ENCODE measurements around the gene CENPS.

CENPS gene

DNA sequence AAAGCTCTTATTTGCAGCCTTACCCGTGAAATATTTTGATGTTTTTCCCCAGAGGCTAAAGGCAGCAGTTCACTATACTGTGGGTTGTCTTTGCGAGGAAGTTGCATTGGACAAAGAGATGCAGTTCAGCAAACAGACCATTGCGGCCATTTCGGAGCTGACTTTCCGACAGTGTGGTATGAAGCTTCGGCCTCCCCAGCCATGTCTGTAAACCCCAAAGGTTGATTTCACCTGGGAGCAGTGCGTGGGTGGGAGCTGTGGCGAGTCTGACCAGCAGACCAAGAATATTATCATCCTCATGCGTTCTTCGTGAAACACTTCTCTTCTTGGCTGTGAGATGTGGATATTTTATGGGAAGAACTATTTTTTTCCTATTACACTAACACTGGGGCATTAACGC, 3.6 kb downstream of the CENPS start:
- TF ChIP-seq, protein P1, sequence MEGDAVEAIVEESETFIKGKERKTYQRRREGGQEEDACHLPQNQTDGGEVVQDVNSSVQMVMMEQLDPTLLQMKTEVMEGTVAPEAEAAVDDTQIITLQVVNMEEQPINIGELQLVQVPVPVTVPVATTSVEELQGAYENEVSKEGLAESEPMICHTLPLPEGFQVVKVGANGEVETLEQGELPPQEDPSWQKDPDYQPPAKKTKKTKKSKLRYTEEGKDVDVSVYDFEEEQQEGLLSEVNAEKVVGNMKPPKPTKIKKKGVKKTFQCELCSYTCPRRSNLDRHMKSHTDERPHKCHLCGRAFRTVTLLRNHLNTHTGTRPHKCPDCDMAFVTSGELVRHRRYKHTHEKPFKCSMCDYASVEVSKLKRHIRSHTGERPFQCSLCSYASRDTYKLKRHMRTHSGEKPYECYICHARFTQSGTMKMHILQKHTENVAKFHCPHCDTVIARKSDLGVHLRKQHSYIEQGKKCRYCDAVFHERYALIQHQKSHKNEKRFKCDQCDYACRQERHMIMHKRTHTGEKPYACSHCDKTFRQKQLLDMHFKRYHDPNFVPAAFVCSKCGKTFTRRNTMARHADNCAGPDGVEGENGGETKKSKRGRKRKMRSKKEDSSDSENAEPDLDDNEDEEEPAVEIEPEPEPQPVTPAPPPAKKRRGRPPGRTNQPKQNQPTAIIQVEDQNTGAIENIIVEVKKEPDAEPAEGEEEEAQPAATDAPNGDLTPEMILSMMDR (conservative IDR thresholded peaks at IDR 0.05; ENCODE audit: low read length): no peak
- H3K4me3 ChIP-seq (ENCODE audit: low read length): no peak overlapping the region
- DNase-seq (ENCODE audit: low read depth): no peak

DNA sequence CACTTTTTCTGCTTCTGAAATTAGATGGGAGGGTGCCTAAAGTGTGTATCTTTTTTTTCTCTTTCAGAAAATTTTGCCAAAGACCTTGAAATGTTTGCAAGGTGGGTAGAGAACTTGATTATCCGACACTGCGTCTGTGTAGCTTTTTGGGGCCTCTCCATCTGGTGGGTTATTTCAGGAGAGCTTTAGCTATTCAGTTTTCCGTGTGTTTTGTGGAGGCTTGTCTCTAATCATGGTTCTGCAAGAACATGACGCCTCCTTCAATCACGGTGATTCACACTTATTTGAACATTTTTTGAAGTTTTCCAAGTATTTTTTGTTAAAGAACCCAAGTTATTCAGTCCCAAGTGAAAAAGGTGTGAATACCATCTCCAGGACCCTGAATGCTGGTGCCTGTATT, 4.4 kb downstream of the CENPS start:
- H3K4me3 ChIP-seq (ENCODE audit: low read length): no peak overlapping the region
- no peak for DNase-seq (ENCODE audit: low read depth)
- TF ChIP-seq, protein P1 (conservative IDR thresholded peaks at IDR 0.05; ENCODE audit: low read length): no peak

DNA sequence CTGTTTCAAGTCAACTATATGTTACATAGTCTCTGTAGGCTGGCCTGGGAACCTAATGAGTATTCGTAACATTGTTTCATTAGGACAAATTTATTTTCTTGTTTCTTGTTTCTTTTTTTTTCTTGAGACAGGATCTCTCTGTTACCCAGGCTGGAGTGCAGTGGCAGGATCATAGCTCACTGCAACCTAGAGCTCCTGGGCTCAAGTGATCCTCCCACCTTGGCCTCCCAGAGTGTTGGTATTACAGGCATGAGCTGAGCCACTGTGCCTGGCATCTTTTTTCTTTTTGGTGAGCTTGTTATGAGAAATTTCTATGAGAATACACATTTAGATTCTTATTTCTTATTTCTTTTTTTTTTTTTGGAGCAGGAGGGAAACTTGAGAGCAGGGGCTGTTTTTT, 6.8 kb downstream of the CENPS start:
- TF ChIP-seq, protein P1 (conservative IDR thresholded peaks at IDR 0.05; ENCODE audit: low read length): no peak
- no peak for DNase-seq (ENCODE audit: low read depth)
- H3K4me3 ChIP-seq (ENCODE audit: low read length): no peak overlapping the region

DNA sequence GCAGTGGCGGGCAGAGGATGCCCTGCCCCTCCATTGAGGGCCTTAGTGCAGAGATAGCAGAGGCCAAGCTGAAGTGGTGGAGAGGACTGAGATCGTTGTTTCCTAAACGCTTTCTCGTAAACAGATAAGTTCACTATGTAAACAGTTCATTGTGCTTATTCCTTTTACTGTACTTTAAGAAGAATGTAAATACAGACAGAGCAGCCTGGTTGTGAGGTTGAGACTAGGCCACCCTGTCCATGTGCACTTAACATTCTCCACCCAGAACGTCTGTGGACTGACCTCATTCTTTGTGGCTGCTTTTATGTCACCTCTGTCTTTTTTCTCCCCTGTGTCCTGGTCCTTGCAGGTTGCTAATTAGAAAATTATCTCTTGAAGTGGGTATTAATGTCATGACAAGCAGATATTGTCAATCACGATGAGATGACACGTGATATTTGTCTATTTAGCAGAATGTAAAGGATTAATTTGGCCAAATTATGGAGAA, 8.5 kb downstream of the CENPS start:
- TF ChIP-seq, protein P1 (conservative IDR thresholded peaks at IDR 0.05; ENCODE audit: low read length): no peak
- H3K4me3 ChIP-seq (ENCODE audit: low read length): no peak overlapping the region
- DNase-seq (ENCODE audit: low read depth): no peak

DNA sequence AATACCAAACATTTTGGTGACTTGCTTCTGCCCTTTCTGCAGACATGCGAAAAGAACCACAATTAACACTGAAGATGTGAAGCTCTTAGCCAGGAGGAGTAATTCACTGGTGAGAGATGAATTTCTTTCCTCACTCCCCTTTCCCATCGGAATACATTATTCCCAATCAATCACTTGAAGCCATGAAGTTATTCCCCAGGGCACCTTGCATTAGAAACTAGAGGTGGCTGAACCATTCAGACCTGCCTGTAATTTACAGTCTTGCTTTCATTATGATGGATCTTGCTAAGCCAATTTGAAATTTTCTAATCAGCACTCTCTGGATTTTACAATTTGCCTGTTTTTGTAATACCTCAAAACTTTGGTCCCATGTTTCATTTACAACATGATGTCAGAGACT, 10.1 kb downstream of the CENPS start:
- TF ChIP-seq, protein P1 (conservative IDR thresholded peaks at IDR 0.05; ENCODE audit: low read length): no peak
- DNase-seq (ENCODE audit: low read depth): no peak
- no peak overlapping the region for H3K4me3 ChIP-seq (ENCODE audit: low read length)

DNA sequence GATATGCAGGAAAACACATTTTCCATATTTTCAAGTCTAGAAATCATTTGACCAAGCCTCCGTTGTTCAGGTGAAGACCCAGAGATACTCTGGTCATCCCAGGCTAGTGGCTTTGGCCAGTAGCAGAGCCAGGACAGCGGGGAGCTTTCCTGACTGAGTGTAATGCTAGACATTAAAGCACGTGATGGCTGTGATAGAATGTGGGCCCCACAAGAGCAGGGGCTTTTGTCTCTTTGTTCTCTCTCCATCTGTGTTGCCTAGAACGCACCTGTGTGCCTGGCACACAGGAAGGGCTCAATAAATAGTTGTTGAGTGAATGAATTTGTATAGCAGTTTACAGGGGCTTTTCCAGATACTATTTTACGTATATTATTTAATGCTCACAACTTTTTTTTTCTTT, 10.6 kb downstream of the CENPS start:
- H3K4me3 ChIP-seq (ENCODE audit: low read length): no peak overlapping the region
- TF ChIP-seq, protein P1 (conservative IDR thresholded peaks at IDR 0.05; ENCODE audit: low read length): no peak
- DNase-seq (ENCODE audit: low read depth): no peak

DNA sequence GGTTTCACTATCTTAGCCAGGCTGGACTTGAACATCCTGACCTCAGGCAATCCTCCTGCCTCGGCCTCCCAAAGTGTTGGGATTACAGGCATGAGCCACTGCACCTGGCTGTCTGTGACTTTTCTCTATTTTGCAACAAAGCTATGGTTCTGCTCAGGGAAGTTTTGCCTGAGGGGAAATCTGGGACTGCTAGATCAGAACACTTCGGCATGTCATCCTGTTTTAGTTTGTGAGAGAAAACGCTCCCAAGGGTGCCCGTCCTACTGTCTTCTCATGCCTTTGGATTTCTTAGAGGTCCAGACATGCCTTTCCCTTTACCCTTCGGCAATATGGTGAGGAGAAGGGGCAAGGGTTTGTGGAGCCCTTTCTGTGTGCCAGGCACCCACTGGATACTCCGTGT, 14.0 kb downstream of the CENPS start:
- no peak for DNase-seq (ENCODE audit: low read depth)
- TF ChIP-seq, protein P1 (conservative IDR thresholded peaks at IDR 0.05; ENCODE audit: low read length): no peak
- H3K4me3 ChIP-seq (ENCODE audit: low read length): no peak overlapping the region

All from AG10803 (cell line).